ENCODE results near the gene ACTR1B.
"Not testable (repeated sequence)": the region's sequence is repeated elsewhere in the genome, so short reads cannot be mapped to it uniquely, and the experiment has no call there.

ACTR1B gene

DNA sequence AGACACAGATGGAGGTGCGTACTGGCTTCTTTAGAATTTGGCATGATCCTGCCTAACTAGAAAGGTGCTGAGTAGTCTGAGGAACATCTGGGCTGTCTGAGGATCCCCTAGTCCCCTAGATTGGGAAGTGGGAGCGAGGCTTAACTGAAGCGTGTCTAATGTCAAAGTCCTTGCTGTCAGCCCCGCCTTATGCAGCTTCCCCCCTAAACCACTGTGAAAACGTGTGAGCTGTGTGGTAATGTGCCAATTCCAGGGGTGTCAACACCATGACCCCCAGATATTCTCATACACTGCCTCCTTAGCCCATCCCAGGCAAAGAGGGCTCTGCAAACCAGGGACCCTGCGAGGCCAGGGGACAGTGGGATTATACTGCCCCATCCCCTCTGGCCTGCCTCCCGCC, 51.9 kb downstream of the ACTR1B start:
- FAIRE-seq: not testable (repeated sequence)

DNA sequence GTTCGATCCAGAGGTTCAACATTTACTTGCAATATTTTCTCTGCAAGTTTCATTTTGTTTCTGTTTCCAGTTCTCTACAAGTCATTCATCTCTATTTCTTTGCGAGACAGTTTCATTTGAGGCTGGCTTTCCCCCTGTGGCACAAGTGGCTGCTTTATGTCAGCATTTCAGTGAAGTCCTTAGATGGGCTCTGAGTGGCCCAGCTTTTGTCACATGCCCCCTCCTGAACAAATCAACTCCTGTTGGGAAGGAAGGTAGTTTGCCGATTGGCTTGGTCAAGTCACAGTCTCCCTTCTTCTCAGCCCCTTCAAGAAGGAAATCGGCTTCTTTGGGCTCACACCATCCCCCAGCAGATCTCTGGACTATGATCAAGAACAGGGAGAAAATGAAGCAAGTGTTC, 55.1 kb downstream of the ACTR1B start:
- FAIRE-seq: not testable (repeated sequence)

Data from colon (tissue), 2 donors.